ENCODE data around the gene SMC3. TPM values are rescaled to one million over a fixed set of nuclear protein-coding genes. Genes with fewer than 3 reads are reported as not detected.
"Not testable (repeated sequence)": the region's sequence is repeated elsewhere in the genome, so short reads cannot be mapped to it uniquely, and the experiment has no call there.

The SMC3 gene
- total RNA-seq, 2 donors from 2014 or later, result 23.8 to 24.4 TPM

DNA sequence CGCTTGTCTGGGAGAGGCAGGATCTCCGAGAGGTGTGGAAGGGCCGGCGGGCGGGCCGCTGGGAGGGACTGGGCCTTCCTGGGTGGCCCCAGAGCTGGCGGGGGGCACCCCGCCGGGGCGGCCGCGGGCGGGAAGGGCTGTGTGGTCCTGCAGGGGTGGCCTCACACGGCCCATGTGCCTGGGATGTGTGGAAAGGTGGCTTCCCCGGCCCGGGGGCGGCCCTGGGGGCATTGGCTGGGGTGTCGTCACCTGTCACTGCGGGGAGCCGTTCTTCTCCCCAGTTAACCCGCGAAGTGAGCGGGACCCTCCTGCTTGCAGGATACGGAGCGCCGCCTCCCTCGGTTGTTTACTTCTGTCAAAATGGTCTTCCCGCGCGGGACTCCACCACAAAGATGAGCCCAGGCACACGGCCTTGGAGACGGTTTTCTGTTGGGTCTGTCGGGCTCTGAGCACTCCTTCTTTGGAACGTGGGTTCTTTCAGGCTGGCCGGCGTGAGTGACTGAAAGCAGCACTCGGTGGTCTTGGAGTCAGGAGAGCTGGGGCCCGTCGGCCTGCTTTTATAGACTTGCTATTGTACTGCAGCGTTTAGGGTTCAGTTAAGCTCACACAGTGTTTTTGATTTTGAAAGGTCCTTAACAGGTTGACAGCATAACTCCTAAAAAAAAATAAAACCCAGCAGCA, 700 bp downstream of the SMC3 start:
- DNase-seq (peak; percentile 35), ATAC-seq (peak; percentile 55 to 64)
- intact Hi-C loops (cut with DNase I), result no loop called here

GRCh38 chr10:110569122-110569521, 1.6 kb downstream of the SMC3 start:
- intact Hi-C loops (cut with DNase I), result no loop called here
- no peak for ATAC-seq
- no peak for DNase-seq

GRCh38 chr10:110569736-110570135, 2.2 kb downstream of the SMC3 start:
- intact Hi-C loops (cut with DNase I), result no loop called here
- DNase-seq (no peak), ATAC-seq (no peak)

GRCh38 chr10:110571093-110571743, 3.7 kb downstream of the SMC3 start:
- DNase-seq, result no peak
- intact Hi-C loops (cut with DNase I), result no loop called here
- no peak for ATAC-seq

DNA sequence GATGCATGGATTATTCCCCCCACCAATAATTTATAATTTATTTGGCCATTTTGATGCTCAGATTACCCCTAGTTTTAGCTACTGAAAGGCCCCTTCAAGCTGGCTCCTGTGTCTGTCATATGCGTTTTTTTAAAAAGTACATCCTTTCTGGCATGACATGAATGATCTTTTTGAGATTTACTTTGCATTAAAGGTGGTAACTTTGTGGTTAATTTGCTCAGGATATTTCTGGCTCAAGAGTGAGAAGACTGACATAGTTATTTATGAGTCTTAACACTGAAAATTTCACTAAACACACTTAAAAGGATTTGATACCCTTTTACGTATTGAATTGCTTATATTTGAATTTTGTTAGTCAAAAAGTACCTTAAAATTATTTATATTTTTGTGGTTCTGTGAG, 5.4 kb downstream of the SMC3 start:
- no peak for ATAC-seq
- no peak for DNase-seq
- intact Hi-C loops (cut with DNase I), result no loop called here

GRCh38 chr10:110574420-110574819, 6.9 kb downstream of the SMC3 start:
- intact Hi-C loops (cut with DNase I), result no loop called here
- ATAC-seq (peak; percentile 23 to 27), DNase-seq (no peak)

DNA sequence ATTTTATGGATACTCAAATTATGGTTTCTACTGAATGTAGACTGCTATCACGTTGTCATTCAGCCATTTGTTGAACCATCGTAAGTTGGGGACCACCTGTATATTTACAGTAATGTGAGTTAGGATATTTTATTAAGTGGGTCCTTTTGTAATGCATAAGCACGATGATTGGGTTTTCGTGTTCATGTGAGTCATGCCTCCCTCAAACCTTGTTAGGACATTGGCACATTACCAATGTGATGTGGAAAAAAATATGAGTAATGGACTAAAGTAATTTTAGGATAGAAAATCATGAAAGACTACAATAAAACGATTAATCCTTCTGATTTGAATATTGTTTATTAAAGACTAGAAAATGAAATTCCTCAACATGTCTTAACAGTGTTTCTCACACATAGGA, 8.7 kb downstream of the SMC3 start:
- no peak for ATAC-seq
- intact Hi-C loops (cut with DNase I), result no loop called here
- no peak for DNase-seq

DNA sequence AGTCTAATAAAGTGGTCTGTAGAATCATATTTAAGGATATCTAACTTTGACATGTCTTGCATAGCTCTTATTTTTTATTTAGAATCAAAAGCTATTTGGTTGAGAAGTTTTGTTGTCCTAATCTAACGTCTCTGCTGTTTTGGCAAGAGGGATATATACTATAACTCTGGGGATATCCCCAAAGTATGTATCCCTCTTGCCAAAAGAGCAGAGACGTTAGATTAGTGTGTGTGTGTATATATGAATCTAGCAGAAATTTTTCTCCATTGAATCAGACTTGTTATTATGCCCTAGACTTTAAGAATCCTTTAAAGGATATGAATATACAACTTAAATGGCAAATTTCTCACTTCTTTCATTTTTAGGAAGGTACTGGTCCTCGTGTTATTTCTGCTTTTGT, 9.6 kb downstream of the SMC3 start:
- no peak for ATAC-seq
- intact Hi-C loops (cut with DNase I), result no loop called here
- DNase-seq, result no peak

DNA sequence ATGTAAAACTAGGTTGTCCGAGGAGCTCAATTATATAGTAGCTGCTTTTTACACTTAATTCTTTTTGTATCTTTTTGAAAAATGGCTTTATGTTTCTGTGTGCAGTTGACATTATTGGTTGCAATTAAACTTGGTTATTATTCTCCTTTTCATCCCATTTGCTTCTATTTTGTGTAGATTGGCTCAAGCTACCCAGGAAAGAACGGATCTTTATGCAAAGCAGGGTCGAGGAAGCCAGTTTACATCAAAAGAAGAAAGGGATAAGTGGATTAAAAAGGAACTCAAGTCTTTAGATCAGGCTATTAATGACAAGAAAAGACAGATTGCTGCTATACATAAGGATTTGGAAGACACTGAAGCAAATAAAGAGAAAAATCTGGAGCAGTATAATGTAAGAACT, 16.5 kb downstream of the SMC3 start:
- DNase-seq, result no peak
- intact Hi-C loops (cut with DNase I), result no loop called here
- no peak for ATAC-seq

DNA sequence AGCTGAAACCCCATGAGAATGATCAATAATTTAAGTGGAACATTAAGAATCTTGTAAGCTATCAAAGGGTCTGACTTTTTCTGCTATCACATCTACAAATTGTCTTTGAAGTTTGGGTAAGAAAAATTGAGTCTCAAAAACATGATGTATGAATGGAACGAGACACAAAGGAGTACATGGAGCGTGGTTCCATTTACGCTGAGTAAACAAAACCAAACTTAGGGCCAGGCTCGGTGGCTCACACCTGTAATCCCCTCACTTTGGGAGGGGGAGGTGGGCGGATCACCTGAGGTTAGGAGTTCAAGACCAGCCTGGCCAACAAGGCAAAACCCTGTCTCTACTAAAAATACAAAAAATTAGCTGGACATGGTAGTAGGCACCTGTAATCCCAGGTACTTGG, 24.3 kb downstream of the SMC3 start:
- DNase-seq (no peak), ATAC-seq (no peak)
- intact Hi-C loops (cut with DNase I), result no loop called here

GRCh38 chr10:110597476-110597875, 30.0 kb downstream of the SMC3 start:
- ATAC-seq (no peak), DNase-seq (no peak)
- intact Hi-C loops (cut with DNase I), result no loop called here

- intact Hi-C loops (cut with DNase I), result no loop called here
- DNase-seq (no peak), ATAC-seq (no peak)
Measured at GRCh38 chr10:110600487-110601101, 33.1 kb downstream of the SMC3 start.

DNA sequence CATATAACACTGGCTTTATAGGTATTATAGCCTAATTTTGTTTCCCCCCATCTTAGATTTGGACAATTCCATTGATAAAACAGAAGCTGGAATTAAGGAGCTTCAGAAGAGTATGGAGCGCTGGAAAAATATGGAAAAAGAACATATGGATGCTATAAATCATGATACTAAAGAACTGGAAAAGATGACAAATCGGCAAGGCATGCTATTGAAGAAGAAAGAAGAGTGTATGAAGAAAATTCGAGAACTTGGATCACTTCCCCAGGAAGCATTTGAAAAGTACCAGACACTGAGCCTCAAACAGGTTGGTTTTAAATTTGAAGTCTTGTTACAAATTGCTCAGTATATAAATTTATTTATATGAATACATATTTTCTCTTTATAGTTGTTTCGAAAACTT, 34.1 kb downstream of the SMC3 start:
- ATAC-seq, result no peak
- intact Hi-C loops (cut with DNase I), result no loop called here
- no peak for DNase-seq

- DNase-seq, result no peak
- no peak for ATAC-seq
- intact Hi-C loops (cut with DNase I), result no loop called here
Measured at GRCh38 chr10:110608087-110608486, 40.6 kb downstream of the SMC3 start.

DNA sequence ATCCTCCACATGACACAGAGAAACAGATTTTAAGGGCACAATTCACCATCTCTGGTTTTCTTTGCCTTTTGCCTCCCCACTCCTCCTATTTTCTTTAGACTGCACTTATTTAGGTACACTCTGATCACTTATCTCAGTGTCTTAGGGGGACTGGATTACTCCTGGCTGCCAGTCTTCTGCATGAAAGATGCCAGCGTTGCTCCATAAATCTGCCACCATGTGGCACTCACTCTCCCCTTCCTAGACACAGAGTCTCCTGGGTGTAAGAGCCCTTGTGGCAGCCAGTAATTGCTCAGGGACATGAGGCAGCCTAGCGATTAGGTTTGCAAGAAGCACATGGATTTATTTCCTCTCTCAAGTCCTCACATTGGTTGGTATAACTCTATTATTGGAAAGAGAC, 42.1 kb downstream of the SMC3 start:
- ATAC-seq (peak; percentile 78 to 85), DNase-seq (no peak)
- intact Hi-C loops (cut with DNase I), result loop anchor here in 1 of 2 donors (1.0 to 10.0 kb wide), 3 partner anchors 63 to 285 kb away; no protein-coding TSS in a partner anchor

DNA sequence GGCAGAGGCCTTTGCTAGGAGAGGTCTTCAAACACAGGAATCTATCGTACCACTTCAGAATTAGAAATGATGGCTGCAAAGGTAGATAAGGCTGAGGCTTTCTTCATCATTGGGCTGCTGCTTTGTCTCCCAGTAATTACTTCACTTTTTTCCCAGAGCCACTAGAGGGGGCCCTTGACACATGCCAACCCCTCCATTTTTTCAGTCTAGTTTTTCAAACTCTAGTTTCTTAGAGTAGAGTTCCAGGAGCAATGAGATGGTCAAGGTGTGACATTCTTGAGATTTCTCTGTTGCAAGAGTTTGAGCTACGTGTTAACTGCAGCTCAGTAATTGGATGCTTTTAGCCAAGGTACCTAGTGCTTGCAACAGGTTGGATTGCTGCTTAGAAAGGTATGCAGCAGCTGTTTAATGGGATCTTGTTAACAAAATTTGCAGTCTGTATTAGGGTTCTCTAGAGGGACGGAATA, 42.8 kb downstream of the SMC3 start:
- ATAC-seq (peak; percentile 61 to 66), DNase-seq (no peak)
- intact Hi-C loops (cut with DNase I), result loop anchor here in 1 of 2 donors (1.0 to 10.0 kb wide), 3 partner anchors 62 to 284 kb away; no protein-coding TSS in a partner anchor

- DNase-seq, ATAC-seq: not testable (repeated sequence)
- intact Hi-C loops (cut with DNase I), result loop anchor here in 1 of 2 donors (1.0 to 10.0 kb wide), 3 partner anchors 62 to 284 kb away; no protein-coding TSS in a partner anchor
Measured at GRCh38 chr10:110610781-110611180, 43.3 kb downstream of the SMC3 start.

- intact Hi-C loops (cut with DNase I), result loop anchor here in 1 of 2 donors (5.0 to 10.0 kb wide), 2 partner anchors 135 to 283 kb away; no protein-coding TSS in a partner anchor
- ATAC-seq (no peak), DNase-seq (no peak)
Measured at GRCh38 chr10:110612087-110612486, 44.6 kb downstream of the SMC3 start.

GRCh38 chr10:110612629-110613028, 45.1 kb downstream of the SMC3 start:
- DNase-seq (no peak), ATAC-seq (no peak)
- intact Hi-C loops (cut with DNase I), result loop anchor here in 1 of 2 donors (5.0 to 10.0 kb wide), 2 partner anchors 135 to 282 kb away; no protein-coding TSS in a partner anchor

All from left cardiac atrium (tissue), 4 donors.